H9 (cell line): Measurements from ENCODE around the gene TNFRSF4. TPM values are rescaled to one million over a fixed set of nuclear protein-coding genes. Genes with fewer than 3 reads are reported as not detected.

Experiments used
- DNase-seq: peaks from one replicate; pipeline ENCODE4 v3.0.0-alpha.2; 2017
- H2AFZ ChIP-seq: one replicate; pipeline ENCODE4 v1.6.1; 2013; ENCODE audit warnings: mild to moderate bottlenecking, low read length, control low read depth, moderate library complexity
- H2AK5ac ChIP-seq: 2 replicates; pipeline ENCODE4 v1.6.1; 2013; ENCODE audit warnings: low read length, control low read depth, mixed read lengths; ENCODE audit not compliant: insufficient read length
- H2BK120ac ChIP-seq: one replicate; pipeline ENCODE4 v1.6.1; 2013; ENCODE audit warnings: low read depth, mild to moderate bottlenecking, low read length, control low read depth, inconsistent platforms; ENCODE audit not compliant: poor library complexity, severe bottlenecking
- H2BK12ac ChIP-seq: 2 replicates; pipeline ENCODE4 v1.6.1; 2013; ENCODE audit warnings: low read length, control low read depth, mixed read lengths, low read depth; ENCODE audit not compliant: insufficient read length
- H2BK15ac ChIP-seq: 2 replicates; pipeline ENCODE4 v1.6.1; 2013; ENCODE audit warnings: low read depth, low read length, control low read depth
- H2BK20ac ChIP-seq: one replicate; pipeline ENCODE4 v1.6.1; 2013; ENCODE audit warnings: low read depth, mild to moderate bottlenecking, low read length, control low read depth, inconsistent platforms; ENCODE audit not compliant: poor library complexity, severe bottlenecking
- H2BK5ac ChIP-seq: 2 replicates; pipeline ENCODE4 v1.6.1; 2013; ENCODE audit warnings: low read length, control low read depth, mixed read lengths; ENCODE audit not compliant: insufficient read length
- H3K14ac ChIP-seq: 2 replicates; pipeline ENCODE4 v1.6.1; 2013; ENCODE audit warnings: low read length, control low read depth; ENCODE audit not compliant: insufficient read depth
- H3K18ac ChIP-seq: 2 replicates; pipeline ENCODE4 v1.6.1; 2013; ENCODE audit warnings: low read depth, mild to moderate bottlenecking, mixed read lengths, low read length, control low read depth; ENCODE audit not compliant: insufficient read length
- H3K23ac ChIP-seq: 2 replicates; pipeline ENCODE4 v1.6.1; 2013; ENCODE audit warnings: low read length, control low read depth, mixed read lengths, low read depth; ENCODE audit not compliant: insufficient read length
- H3K23me2 ChIP-seq: 2 replicates; pipeline ENCODE4 v1.6.1; 2013; ENCODE audit warnings: low read depth, mild to moderate bottlenecking, mixed read lengths, low read length, control low read depth; ENCODE audit not compliant: insufficient read length, poor library complexity, severe bottlenecking
- H3K27ac ChIP-seq: 2 replicates; pipeline ENCODE4 v1.5.1; 2013; ENCODE audit warnings: low read length, control low read depth, mixed read lengths, low read depth; ENCODE audit not compliant: insufficient read length
- H3K27me3 ChIP-seq: 2 replicates; pipeline ENCODE4 v1.6.1; 2013; ENCODE audit warnings: low read length, control low read depth, inconsistent platforms; ENCODE audit not compliant: insufficient read depth
- H3K4ac ChIP-seq: 2 replicates; pipeline ENCODE4 v1.6.1; 2013; ENCODE audit warnings: low read depth, mild to moderate bottlenecking, control low read depth, inconsistent platforms, low read length, moderate library complexity
- H3K4me1 ChIP-seq: 2 replicates; pipeline ENCODE4 v1.6.1; 2013; ENCODE audit warnings: low read length, control low read depth, inconsistent platforms; ENCODE audit not compliant: insufficient read depth
- H3K4me2 ChIP-seq: 2 replicates; pipeline ENCODE4 v1.6.1; 2013; ENCODE audit warnings: low read length, control low read depth, mixed read lengths; ENCODE audit not compliant: insufficient read length, insufficient read depth
- H3K56ac ChIP-seq: 2 replicates; pipeline ENCODE4 v1.6.1; 2013; ENCODE audit warnings: low read depth, mild to moderate bottlenecking, mixed read lengths, low read length, control low read depth; ENCODE audit not compliant: insufficient read length
- H3K79me1 ChIP-seq: 2 replicates; pipeline ENCODE4 v1.6.1; 2013; ENCODE audit warnings: low read depth, mild to moderate bottlenecking, moderate library complexity, low read length, control low read depth, inconsistent platforms; ENCODE audit not compliant: insufficient read depth, poor library complexity, severe bottlenecking
- H3K79me2 ChIP-seq: 2 replicates; pipeline ENCODE4 v1.6.1; 2013; ENCODE audit warnings: low read length, control low read depth, inconsistent platforms; ENCODE audit not compliant: insufficient read depth
- H3K9ac ChIP-seq: 2 replicates; pipeline ENCODE4 v1.6.1; 2013; ENCODE audit warnings: low read length, control low read depth, mixed read lengths; ENCODE audit not compliant: insufficient read length; ENCODE audit errors: extremely low read depth
- H3K9me3 ChIP-seq: one replicate; pipeline ENCODE4 v1.6.1; 2013; ENCODE audit warnings: low read depth, low read length, inconsistent platforms; ENCODE audit not compliant: control insufficient read depth
- H3T11ph ChIP-seq: one replicate; pipeline ENCODE4 v1.6.1; 2013; ENCODE audit warnings: mild to moderate bottlenecking, low read length, control low read depth, inconsistent platforms
- H4K20me1 ChIP-seq: one replicate; pipeline ENCODE4 v1.6.1; 2013; ENCODE audit not compliant: control insufficient read depth, insufficient read length, insufficient read depth
- H4K5ac ChIP-seq: 2 replicates; pipeline ENCODE4 v1.6.1; 2013; ENCODE audit warnings: low read depth, mild to moderate bottlenecking, mixed read lengths, low read length, control low read depth; ENCODE audit not compliant: insufficient read length
- H4K8ac ChIP-seq: replicated peaks from 2 replicates; pipeline ENCODE4 v1.6.1; 2013; ENCODE audit warnings: low read length, control low read depth, mixed read lengths, low read depth; ENCODE audit not compliant: insufficient read length
- H4K91ac ChIP-seq: 2 replicates; pipeline ENCODE4 v1.6.1; 2013; ENCODE audit warnings: low read depth, mild to moderate bottlenecking, moderate library complexity, mixed read lengths, low read length, control low read depth; ENCODE audit not compliant: insufficient read length
- H3K27ac Mint-ChIP-seq, 3 experiments: 2 replicates in 2 of 3; 3 replicates in 1 of 3; pipeline ENCODE4 v1.8.0; 2020 to 2021; ENCODE audit warnings: mixed read lengths in 3 of 3, mild to moderate bottlenecking in 1 of 3, moderate library complexity in 1 of 3
- H3K27me3 Mint-ChIP-seq: 2 replicates; pipeline ENCODE4 v1.8.0; 2021; ENCODE audit warnings: low read depth, mild to moderate bottlenecking, moderate library complexity, mixed read lengths
- H3K36me3 Mint-ChIP-seq, 3 experiments: 2 replicates in 2 of 3; 3 replicates in 1 of 3; pipeline ENCODE4 v1.8.0; 2020 to 2021; ENCODE audit warnings: low read depth in 3 of 3, mixed read lengths in 3 of 3; ENCODE audit not compliant: insufficient read depth in 1 of 3
- H3K4me1 Mint-ChIP-seq, 2 experiments: 2 replicates each; pipeline ENCODE4 v1.8.0; 2020; ENCODE audit warnings: mixed read lengths in 2 of 2
- H3K4me3 Mint-ChIP-seq, 2 experiments: 2 replicates in 1 of 2; 3 replicates in 1 of 2; pipeline ENCODE4 v1.8.0; 2020 to 2021; ENCODE audit warnings: mild to moderate bottlenecking in 2 of 2, mixed read lengths in 2 of 2, moderate library complexity in 1 of 2
- H3K9me3 Mint-ChIP-seq, 2 experiments: 2 replicates in 1 of 2; 3 replicates in 1 of 2; pipeline ENCODE4 v1.8.0; 2020; ENCODE audit warnings: mild to moderate bottlenecking in 2 of 2, mixed read lengths in 2 of 2, moderate library complexity in 1 of 2
- CTCF ChIP-seq: fragments of 200-600 bp; sonication (generic); conservative IDR thresholded peaks from 3 replicates; pipeline ENCODE4 v1.8.0; 2021; ENCODE audit warnings: antibody characterized with exemption, mild to moderate bottlenecking
- WGBS: extraction: QIAGEN DNeasy Blood & Tissue Kit; methylation state at CpG from one replicate; pipeline ENCODE4 v1.1.7; 2013; ENCODE audit warnings: missing lambda C conversion rate, low lambda C conversion rate, mixed read lengths; ENCODE audit not compliant: insufficient read length; ENCODE audit errors: extremely low coverage; 5-methylcytosine and 5-hydroxymethylcytosine counted together
- total RNA-seq: library from RNA; stranded (reverse); gene quantifications from 2 replicates; pipeline ENCODE4 v1.2.1, GENCODE V29; 2021

TNFRSF4 gene
- total RNA-seq, 1 experiment from 2014 or later, result 0.24 TPM

DNA sequence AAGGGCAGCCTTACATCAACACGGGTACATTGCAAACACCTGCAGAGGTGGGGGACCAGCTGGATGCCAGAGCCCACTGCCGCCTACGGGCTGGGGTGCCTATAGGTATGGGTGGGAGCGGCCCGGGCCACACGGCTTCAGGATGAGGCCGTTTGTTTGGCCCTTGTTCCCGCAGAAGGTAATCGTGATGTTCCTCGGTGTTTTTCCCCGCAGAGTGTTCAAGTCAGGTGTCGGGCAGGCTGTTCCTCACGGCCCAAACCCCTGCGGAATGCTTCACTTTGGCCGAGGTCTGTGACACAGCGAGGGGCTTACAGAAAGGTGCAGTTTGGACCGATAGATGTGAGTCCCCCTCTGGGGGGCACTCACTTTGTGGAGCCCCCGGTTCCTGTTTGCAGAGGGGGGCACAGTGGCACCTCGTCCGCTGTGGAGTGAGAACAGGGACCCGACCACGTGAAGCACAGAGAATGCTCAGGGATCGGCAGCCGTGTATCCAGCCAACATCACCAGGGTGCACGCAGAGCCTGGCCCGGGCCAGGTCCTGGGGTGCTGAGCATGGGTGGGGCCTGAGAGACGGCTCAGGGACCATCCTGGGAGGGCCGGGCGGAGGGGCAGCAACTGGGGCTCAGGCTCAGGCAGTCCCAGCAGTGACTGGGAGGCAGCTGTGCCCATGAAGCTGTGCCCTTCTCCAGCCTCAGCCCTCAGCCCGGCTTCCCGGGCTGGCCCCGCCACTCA lies 40.7 kb downstream of the TNFRSF4 start:
- Histone ChIP-seq H4K8ac (no peak overlapping the region), H3K23ac (no peak overlapping the region), H4K5ac (no peak overlapping the region), H3K23me2 (no peaks in the 10 kb centered on the region), H3K9ac (no peak overlapping the region), H2AK5ac (no peak overlapping the region), H3K79me1 (no peaks in the 10 kb centered on the region), H2BK20ac (no peak overlapping the region), H3K56ac (no peak overlapping the region), H3K4me2 (no peak overlapping the region), H2BK5ac (no peak overlapping the region), H2BK120ac (no peak overlapping the region), H3K27ac (no peak overlapping the region), H2AFZ (no peak overlapping the region), H3K18ac (peak overlapping the region; percentile 17), H2BK15ac (no peak overlapping the region), H4K20me1 (no peaks in the 10 kb centered on the region), H2BK12ac (no peak overlapping the region), H3K9me3 (no peaks in the 10 kb centered on the region), H3K4ac (no peak overlapping the region), H3K79me2 (no peaks in the 10 kb centered on the region), H3T11ph (no peak overlapping the region), H4K91ac (no peak overlapping the region), H3K27me3 (no peaks in the 10 kb centered on the region), H3K4me1 (peaks cover 3% of the 10 kb centered on the region; the same call in 1 of the 2 replicates), H3K14ac (peak overlapping the region; percentile 65; the same call in 1 of the 2 replicates)
- Mint-ChIP-seq H3K4me1 (peaks cover 23 to 36% of the 10 kb centered on the region in 2 experiments), H3K4me3 (peak overlapping the region in 1 of 2 experiments; percentile 23; a peak in 1 of 5 replicates), H3K27me3 (peaks cover 11% of the 10 kb centered on the region), H3K9me3 (peaks cover 0 to 4% of the 10 kb centered on the region in 2 experiments; a peak in 2 of 5 replicates), H3K36me3 (peaks cover 1 to 12% (median 4%) of the 10 kb centered on the region in 3 experiments; a peak in 4 of 7 replicates), H3K27ac (no peak overlapping the region)
- no peak for TF ChIP-seq CTCF
- WGBS, result no CpG with 5 or more reads among the region's 32 CpGs
- peak; percentile 38 for DNase-seq
